Colonic mucosa (tissue), 4 donors: ENCODE measurements around the gene ZKSCAN2. TPM values are rescaled to one million over a fixed set of nuclear protein-coding genes. Genes with fewer than 3 reads are reported as not detected.

ENCODE experiments used
- DNase-seq: peaks from one replicate; pipeline ENCODE4 v3.0.0-alpha.2; 2020
- H3K27ac ChIP-seq: fragments of 200-600 bp; one replicate; pipeline ENCODE4 v1.8.0; 2021
- H3K27me3 ChIP-seq: fragments of 200-600 bp; one replicate; pipeline ENCODE4 v1.8.0; 2021
- H3K36me3 ChIP-seq: fragments of 200-600 bp; one replicate; pipeline ENCODE4 v1.8.0; 2021
- H3K4me1 ChIP-seq: fragments of 200-600 bp; one replicate; pipeline ENCODE4 v1.8.0; 2021; ENCODE audit warnings: mild to moderate bottlenecking
- H3K4me3 ChIP-seq: fragments of 200-600 bp; one replicate; pipeline ENCODE4 v1.8.0; 2021
- H3K9ac ChIP-seq, 2 donors: one replicate each; pipeline ENCODE4 v1.7.0; 2013; ENCODE audit warnings: control low read depth in 2 of 2, low read depth in 2 of 2, low read length in 2 of 2
- H3K9me3 ChIP-seq: fragments of 200-600 bp; one replicate; pipeline ENCODE4 v1.8.0; 2021
- CTCF ChIP-seq: fragments of 200-600 bp; IDR thresholded peaks from one replicate; pipeline ENCODE4 v1.8.0; 2022; ENCODE audit warnings: antibody characterized with exemption, mild to moderate bottlenecking
- intact Hi-C: fragments of 100-400 bp; cut with DNase I; formaldehyde crosslinking; loops from one replicate; pipeline ENCODE4 v1.14.1; 2022
- total RNA-seq, 2 donors: library from RNA; stranded (reverse); fragmentation: NEBNext Ultra II Directional in 1 of 2; extraction: Animal tissue kit (Norgen Biotek cat#: 25700) in 1 of 2; gene quantifications; one replicate each; pipeline ENCODE4 v1.2.1, GENCODE V29; 2021
- donor health status: healthy.
- donor health status: DM: no; HTN: no; CAD: no.
- donor health status: DM: no; HTN: no; CAD: no.

ZKSCAN2 gene
- total RNA-seq, 2 donors from 2014 or later: 2.0 to 3.3 TPM

GRCh38 chr16:25198021-25198420 lies 59.6 kb downstream of the ZKSCAN2 start:
- no peak for TF ChIP-seq CTCF
- intact Hi-C loops: no loop called here
- Histone ChIP-seq H3K4me3 (no peak overlapping the region), H3K27me3 (no peaks in the 10 kb centered on the region), H3K36me3 (no peaks in the 10 kb centered on the region), H3K27ac (no peak overlapping the region), H3K9ac (no peak overlapping the region), H3K9me3 (no peaks in the 10 kb centered on the region), H3K4me1 (no peaks in the 10 kb centered on the region)
- no peak for DNase-seq

GRCh38 chr16:25194273-25194878 lies 63.3 kb downstream of the ZKSCAN2 start:
- Histone ChIP-seq H3K27me3 (no peaks in the 10 kb centered on the region), H3K4me3 (no peak overlapping the region), H3K36me3 (no peaks in the 10 kb centered on the region), H3K27ac (no peak overlapping the region), H3K9ac (peak overlapping the region; percentile 12 to 68), H3K9me3 (no peaks in the 10 kb centered on the region), H3K4me1 (no peaks in the 10 kb centered on the region)
- intact Hi-C loops: no loop called here
- no peak for DNase-seq
- TF ChIP-seq CTCF: no peak

GRCh38 chr16:25192096-25192495 lies 65.5 kb downstream of the ZKSCAN2 start:
- Histone ChIP-seq H3K27me3 (no peaks in the 10 kb centered on the region), H3K4me3 (no peak overlapping the region), H3K36me3 (no peaks in the 10 kb centered on the region), H3K9ac (no peak overlapping the region), H3K4me1 (no peaks in the 10 kb centered on the region), H3K9me3 (no peaks in the 10 kb centered on the region), H3K27ac (no peak overlapping the region)
- intact Hi-C loops: no loop called here
- TF ChIP-seq CTCF: no peak
- DNase-seq: no peak

GRCh38 chr16:25189305-25189704 lies 68.3 kb downstream of the ZKSCAN2 start:
- no peak for DNase-seq
- Histone ChIP-seq H3K4me1 (no peaks in the 10 kb centered on the region), H3K27ac (no peak overlapping the region), H3K9ac (no peak overlapping the region), H3K9me3 (no peaks in the 10 kb centered on the region), H3K36me3 (no peaks in the 10 kb centered on the region), H3K4me3 (no peak overlapping the region), H3K27me3 (no peaks in the 10 kb centered on the region)
- no peak for TF ChIP-seq CTCF
- intact Hi-C loops: no loop called here

GRCh38 chr16:25187491-25187795 lies 70.2 kb downstream of the ZKSCAN2 start:
- DNase-seq: no peak
- intact Hi-C loops: no loop called here
- no peaks in the 10 kb centered on the region for H3K9me3 ChIP-seq
- H3K9ac ChIP-seq: no peak overlapping the region
- H3K27ac ChIP-seq: no peak overlapping the region
- no peaks in the 10 kb centered on the region for H3K36me3 ChIP-seq
- H3K27me3 ChIP-seq: no peaks in the 10 kb centered on the region
- H3K4me1 ChIP-seq: no peaks in the 10 kb centered on the region
- TF ChIP-seq CTCF: no peak
- no peak overlapping the region for H3K4me3 ChIP-seq

Other genes starting within 250 kb of the ZKSCAN2 start
- 100 to 1,000 TPM in 1 of 2 donors, 10 to 100 TPM in 1; 97.4 to 109 TPM for gene ARHGAP17, start 242.5 kb downstream of the ZKSCAN2 start, total RNA-seq
- gene LCMT1, start 146.1 kb downstream of the ZKSCAN2 start, total RNA-seq: 10 to 100 TPM; 46.9 to 47.6 TPM
- gene AQP8, start 40.9 kb downstream of the ZKSCAN2 start, total RNA-seq: 100 to 1,000 TPM in 1 of 2 donors, 10 to 100 TPM in 1; 37.1 to 104 TPM